AG08395 (cell line): ENCODE measurements around the gene MCTP2.
"Not testable (repeated sequence)": the region's sequence is repeated elsewhere in the genome, so short reads cannot be mapped to it uniquely, and the experiment has no call there.

Experiments used
- DNase-seq: peaks from one replicate; pipeline ENCODE4 v3.0.0; 2012; ENCODE audit warnings: mixed read lengths, low spot score

Gene MCTP2

DNA sequence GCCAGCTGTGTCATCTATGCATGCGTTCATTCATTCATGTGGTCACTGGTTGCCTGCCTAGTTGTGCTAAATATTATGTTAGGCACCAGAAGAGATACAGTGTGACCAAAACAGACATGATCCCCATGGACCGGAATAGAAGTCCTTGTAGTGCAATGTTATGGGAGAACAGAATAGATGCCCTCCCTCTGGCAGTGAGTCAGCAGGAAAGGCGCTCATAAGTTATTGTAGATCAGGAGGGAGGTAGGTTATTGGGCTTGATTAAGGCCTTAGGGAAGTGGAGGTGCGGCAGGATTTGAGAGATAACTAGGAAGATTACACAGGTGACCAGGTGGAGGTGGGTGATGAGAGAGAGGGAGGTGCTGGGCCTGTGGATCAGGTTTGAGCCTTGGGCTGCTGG, 5.2 kb downstream of the MCTP2 start:
- no peak for DNase-seq

DNA sequence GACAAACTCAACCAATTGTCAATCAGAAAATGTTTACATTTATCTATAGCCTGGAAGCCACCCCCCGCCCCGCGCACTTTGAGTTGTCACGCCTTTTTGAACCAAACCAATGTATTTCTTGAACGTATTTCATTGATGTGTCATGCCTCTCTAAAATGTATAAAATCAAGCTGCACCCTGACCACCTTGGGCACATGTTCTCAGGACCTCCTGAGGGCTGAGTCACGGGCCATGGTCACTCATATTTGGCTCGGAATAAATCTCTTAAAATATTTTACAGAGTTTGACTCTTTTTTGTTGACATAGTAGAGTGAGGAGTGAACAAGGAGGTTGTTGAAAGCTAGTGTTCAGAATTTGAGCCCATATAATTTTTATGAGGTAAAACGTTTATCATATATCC, 6.5 kb downstream of the MCTP2 start:
- no peak for DNase-seq

DNA sequence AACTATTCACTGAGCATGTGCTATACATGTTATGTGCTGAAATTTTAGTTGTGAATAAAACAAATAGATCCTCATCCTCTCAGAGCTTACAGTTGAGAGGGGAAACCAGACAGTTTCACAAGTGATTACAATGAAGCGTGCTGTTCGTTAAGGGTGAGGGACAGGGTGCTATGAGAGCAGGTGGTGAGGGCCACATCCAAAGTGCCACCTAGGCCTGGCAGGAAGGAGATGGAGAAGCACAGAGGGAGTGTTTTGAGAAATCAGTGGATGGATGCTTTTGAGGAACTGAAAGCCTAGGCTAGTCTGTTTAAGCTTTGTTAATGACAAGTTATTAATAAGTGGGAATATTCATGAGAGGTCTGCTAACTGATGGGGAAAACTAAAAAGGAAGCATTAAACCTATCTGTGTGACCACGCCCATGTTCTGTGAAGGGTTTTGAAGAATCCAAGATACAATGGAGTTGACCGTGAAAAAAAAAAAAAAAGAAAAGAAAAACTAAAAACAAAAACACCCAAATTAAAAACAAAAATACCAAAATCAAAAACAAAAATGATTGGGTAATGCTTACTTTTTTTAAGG, 7.3 kb downstream of the MCTP2 start:
- DNase-seq, result no peak

DNA sequence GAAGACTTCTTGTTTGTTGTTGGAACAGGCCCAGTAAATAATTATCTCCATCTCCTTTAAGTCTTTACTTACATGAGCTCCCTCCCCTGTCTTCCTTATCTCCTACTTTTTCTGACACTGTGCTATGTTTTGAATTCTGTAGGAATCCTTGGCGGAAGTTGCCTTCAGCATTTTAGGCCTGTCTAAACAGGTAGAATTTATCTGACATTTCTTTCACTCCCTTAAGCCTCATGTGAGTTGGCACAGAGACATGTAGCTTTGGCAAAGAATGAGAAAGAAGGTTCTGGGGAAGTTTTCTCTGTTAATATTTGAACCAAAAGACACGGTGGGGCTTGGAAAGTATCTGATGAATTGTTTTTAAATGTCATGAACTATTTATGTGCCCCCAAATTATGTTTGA, 8.1 kb downstream of the MCTP2 start:
- no peak for DNase-seq

DNA sequence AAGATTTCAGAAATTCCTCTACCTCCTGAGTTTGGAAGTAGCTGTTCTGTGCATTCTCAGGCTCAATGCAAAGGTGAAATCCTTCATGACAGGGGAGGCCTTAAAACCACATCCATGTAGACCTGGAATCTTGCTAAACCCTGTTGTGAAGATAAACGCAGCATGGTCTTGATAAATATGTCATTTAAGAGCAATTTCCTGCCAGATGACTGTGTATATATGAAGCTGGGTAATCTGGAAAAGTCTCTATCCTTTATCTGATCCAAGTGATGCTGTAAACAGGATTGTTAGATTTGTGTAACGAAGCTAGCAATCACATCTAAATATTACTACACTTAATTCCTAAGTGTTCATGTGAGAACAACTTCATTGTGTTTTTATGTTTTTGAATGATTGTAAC, 9.1 kb downstream of the MCTP2 start:
- DNase-seq, result no peak

DNA sequence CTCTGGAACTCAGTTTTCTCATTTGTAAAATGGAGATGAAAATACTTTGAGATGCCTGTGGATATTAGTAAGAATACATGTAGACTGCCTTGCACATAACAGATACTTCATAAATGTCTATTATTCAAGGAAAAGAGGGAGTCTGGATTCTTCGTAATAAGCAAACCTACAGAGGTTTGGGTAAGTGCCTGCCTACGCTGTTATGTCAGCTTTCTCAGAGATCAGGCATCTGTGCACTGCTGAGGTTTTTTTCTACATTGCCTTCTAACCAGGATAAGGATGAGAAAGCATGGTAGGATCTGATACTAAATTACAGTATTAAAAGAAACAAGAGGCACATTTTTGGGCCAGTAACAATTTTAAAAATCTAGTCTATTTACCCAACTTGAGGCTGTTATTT, 10.9 kb downstream of the MCTP2 start:
- DNase-seq, result no peak

DNA sequence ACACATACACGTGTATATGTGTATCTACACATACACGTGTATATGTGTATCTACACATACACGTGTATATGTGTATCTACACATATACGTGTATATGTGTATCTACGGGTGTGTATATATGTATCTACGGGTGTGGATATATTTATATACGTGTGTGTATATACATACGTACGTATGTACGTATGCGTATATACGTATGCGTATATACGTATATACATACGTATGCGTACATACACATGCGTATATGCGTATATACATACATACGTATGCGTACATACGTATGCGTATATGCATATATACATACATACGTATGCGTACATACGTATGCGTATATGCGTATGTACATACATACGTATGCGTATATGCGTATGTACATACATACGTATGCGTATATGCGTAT, 11.6 kb downstream of the MCTP2 start:
- DNase-seq, result not testable (repeated sequence)

DNA sequence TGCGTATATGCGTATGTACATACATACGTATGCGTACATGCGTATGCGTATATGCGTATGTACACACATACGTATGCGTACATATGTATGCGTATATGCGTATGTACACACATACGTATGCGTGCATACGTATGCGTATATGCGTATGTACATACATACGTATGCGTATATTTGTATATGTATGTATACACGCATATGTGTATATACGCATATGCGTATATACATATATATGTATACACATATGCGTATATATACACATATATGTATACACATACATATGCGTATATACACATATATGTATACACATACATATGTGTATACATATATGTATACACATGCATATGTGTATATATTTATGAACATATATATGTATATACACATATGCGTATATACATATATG, 12.1 kb downstream of the MCTP2 start:
- DNase-seq, result no peak

DNA sequence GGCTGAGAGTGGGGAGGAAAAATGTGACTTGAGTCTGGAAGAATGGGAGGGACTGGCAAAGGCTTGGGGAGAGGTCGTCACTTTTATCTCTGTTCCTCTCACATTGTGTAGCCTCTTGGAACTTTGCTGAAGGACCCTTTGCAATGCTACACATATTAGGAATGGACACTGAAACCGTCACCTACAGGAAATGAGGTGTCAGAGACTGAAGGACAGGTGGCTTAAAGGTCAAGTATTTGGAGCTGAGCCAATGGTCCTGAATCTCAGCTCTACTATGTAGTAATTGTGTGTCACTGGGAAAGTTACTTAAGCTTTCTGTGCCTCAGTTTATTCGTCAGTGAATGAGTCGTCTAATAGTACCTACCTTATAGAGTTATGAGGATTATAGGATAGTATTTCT, 14.7 kb downstream of the MCTP2 start:
- DNase-seq, result no peak

DNA sequence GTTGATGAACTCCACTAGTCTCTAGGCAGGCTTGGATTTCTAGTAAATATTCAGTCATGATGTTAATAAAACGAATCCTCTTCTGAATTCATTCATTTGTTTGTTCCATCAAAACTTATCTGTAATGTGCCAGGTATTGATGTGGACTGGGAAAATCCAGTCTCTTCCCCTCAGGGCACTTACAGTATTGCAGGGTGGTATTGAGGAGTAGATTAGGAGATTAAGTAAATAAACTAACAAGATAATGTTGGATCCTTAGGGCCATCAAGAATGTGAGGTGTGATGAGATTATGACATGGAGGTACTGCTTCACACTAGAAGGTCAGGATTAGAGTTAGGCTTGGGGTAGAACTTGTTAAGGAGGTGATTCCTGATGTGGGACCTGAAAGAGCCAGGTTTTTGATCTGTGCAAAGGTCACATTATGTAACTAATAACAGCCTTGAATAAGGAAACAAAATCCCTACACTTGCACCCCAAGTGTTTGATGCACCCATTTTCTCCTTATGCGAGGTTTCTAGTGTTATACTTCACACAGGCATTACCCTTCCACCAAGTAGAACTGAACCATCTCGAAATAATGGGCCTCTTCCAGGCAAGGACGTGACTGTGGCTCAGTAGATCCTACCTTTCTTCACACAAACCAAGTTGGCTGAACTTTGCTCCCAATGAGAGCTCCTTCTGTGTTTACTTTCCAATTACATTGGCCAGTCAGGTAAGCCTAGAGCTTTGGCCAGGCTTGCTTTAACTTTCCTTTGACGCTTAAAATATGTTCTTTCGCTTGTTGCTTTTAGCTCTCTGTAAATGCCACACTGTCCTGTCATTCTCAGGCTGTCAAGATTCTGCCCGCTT, 16.7 kb downstream of the MCTP2 start:
- DNase-seq, result no peak

DNA sequence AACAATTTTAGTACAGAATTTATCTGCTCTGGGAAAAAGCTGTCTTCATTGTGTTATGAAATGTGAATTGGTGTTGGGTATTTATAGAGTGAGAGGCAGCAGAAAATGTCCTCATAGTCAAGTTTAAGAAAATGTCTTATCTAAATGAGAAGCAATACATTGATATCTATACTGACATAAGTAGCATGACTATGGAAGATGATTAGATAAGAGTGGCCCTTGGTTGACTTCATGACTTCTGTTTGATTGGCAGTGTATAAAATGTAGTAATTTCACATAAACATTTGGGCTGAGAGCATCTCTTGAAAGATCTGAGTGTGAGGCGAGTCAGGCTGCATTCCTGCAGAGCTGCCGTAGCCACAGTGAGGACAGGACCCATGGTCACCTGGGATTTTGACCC, 19.4 kb downstream of the MCTP2 start:
- DNase-seq, result no peak

DNA sequence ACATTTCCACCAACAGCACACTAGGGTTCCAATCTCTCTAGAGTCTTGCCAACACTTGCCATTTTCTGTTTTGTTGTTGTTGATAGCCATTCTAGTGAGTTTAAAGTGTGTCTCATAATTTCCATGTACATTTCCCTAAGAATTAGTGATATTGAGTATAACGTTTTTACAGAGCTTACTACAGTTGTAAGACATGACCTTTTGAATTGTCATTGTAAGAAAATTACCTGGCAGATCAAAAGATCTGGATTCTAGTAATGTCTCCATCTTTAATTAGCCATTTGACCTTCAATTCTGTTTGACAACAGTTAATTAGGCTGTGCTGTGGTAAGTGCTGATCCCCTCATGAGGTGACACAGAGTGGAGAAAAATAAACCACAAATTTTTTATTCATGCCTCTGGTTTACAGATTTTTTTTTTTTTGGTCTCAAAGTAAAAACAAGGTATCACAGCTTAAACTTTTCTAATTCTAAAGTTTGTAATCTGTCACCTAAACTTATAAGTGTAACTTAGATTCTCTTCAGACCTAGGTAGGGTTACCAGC, 20.9 kb downstream of the MCTP2 start:
- no peak for DNase-seq

DNA sequence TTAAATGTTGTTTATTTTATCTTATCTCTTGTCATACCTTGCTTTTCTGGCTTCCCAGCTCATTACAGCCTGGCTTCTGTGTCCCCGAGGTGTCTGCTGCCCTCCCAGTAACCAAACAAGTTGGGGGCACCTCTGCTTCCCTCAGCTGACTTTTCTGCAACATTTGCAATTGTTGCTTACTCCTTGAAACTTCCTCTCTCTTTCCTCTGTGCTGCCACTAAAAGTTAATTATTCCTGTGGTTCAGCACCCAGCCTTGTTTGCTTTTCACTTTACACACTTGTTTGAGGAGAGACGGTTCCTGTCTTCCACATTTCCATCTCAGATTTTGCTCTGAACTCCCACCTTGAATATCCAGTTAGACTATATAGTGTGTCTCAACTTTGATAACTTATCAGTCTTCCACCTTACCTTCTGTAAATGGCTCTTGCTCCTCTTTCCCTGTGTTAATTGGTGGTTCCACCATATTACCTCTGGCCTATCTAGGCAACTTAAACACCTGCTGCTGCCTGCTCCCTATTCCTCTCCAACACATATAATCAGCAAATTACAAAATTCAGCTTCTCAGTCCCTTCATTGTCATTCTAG, 21.6 kb downstream of the MCTP2 start:
- DNase-seq, result no peak

DNA sequence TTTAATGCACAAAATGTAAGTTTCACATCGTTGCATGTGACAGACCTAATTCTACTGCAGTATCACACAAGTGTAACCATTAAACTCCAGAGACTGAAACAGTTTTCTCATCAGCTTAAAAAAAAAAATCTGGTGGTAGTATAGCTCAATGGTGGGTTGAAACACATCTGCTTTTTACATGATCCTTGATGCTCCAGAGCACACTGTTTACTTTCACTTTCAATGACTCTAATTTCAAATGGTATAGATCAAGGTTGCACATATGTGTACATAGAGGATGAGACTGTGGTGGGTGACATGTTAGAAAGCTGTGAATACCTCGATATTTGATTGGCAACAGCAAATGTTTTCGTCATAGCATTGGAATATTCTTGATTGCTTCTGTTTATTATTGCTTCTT, 22.4 kb downstream of the MCTP2 start:
- no peak for DNase-seq

DNA sequence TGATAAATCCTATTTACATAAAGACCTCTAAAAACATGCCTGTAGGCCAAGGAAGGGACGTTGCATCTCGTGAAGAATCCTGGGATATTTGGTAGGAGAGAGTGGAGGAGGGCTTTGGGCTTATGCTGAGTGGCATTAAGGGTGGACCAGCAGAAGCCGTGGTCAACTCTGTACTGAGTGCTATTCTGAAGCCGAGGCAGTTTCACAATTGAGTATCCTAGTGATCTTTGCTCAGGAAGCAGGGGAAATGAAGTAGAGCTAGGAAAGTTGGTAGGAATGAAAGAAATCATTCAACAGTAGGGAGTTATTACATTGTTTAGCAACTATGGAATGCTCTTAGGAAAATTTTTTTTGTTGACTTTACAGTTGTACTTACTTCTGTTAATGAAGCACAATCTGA, 24.2 kb downstream of the MCTP2 start:
- DNase-seq, result no peak

DNA sequence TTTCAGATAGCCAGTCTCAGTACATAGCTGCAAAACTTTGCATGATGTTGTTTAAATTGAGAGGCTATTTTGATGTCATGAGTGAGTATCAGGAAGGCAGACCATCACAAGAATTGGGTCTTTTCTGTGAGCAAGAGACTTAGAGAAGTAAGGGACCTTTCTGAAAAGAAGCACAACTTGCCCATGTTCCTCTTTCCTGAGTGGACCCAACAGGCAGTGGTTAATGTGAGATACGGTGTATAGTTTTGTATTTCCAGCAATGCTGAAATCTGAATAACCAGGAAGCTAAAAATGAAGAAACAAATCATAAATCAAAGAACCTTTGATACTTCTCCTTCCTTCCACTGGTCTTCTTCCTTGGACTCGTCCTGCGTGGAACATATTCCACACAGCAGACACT, 25.1 kb downstream of the MCTP2 start:
- DNase-seq, result no peak

DNA sequence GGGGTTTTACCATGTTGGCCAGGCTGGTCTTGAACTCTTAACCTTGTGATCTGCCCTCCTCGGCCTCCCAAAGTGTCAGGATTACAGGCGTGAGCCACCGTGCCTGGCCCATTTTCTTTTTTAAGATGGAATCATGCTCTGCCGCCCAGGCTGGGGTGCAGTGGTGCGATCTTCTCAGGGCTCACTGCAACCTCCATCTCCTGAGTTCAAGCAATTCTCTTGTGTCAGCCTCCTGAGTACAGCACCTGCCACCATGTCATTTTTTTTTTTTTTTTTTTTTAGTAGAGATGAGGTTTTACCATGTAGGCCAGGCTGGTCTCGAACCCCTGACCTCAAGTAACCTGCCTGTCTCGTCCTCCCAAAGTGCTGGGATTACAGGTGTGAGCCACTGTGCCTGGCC, 26.4 kb downstream of the MCTP2 start:
- DNase-seq, result not testable (repeated sequence)

DNA sequence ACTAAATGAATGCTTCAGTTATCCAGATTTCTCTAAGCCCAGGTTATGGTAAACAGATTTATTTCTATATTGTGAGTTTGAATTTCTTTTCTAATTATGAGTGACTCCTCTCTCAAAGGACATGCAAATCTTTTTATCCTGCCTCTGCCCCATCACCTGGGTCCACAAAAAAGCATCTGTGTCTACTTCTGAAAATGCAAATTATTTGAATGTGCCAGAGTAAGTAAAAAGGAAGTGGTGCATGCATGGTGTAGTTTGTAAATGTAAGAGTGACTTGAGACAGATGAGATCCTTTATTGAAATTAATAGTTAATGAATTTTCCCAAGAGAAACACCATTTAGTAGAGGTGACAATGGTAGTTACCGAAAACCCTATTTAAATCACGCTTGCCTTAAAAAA, 26.9 kb downstream of the MCTP2 start:
- no peak for DNase-seq

DNA sequence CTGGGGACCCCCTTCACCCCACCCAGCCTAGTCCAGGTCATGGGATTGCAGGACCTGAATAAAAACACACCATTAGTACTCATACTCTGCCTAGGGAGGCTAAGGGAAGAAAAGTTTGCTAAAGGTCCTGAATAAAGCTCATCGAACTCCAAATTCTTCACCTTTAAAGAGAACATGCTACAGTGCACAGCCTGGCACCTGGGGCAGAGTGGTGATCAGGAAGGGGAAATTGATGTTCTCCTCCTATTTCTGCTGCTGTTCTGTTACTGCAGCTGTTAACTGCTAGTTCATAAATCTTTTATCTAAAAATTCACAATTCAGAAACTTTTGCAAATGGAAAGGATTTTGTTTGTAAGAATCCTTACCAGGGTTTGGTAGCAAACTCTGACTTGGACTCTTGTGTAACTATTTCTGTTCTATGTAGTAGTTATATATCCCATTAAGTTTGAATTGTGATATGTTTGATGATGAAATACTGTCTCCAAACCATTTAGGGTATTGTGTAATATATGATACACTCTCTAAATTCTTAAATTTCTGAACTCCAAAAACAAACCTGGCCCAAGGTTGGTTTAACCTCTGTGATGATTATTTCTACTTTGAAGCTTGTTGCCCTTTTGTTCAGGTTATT, 27.9 kb downstream of the MCTP2 start:
- DNase-seq, result no peak

DNA sequence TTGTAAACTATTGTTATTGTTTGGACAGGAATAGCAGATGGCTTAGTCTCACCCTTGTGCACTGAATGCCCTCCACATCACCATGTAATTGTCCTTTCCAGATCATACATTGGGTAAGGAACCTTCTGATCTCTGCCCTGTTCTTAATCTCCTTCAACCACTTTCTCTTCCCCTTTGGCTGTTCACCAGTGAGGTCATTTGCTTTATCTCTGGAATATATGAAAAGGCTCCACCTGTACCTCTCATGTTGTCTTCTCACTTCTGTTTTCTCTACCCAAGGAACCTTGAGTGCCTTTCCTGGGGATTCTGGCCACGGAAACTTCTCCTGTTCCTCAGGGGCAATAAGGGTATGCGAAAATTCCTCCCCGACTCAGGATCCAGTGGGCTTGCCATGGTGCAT, 28.5 kb downstream of the MCTP2 start:
- DNase-seq, result no peak

DNA sequence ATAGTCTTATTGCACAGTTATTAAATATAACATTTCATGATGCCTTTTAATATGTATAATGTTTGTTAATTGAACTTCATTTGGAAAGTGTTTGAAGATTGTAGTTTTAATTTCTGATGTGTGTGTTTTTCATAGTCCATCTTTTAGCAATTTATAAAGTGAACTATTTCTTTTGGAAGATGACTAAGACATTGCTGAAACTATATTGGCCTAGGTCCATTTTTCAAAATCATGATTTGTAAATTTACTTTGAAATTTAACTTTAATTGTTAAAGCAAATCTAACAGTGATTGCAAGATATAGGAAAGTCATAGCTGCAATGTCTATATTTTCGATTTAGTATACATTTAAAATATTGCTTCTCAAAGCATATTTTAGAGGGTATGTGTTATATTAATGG, 30.8 kb downstream of the MCTP2 start:
- no peak for DNase-seq

DNA sequence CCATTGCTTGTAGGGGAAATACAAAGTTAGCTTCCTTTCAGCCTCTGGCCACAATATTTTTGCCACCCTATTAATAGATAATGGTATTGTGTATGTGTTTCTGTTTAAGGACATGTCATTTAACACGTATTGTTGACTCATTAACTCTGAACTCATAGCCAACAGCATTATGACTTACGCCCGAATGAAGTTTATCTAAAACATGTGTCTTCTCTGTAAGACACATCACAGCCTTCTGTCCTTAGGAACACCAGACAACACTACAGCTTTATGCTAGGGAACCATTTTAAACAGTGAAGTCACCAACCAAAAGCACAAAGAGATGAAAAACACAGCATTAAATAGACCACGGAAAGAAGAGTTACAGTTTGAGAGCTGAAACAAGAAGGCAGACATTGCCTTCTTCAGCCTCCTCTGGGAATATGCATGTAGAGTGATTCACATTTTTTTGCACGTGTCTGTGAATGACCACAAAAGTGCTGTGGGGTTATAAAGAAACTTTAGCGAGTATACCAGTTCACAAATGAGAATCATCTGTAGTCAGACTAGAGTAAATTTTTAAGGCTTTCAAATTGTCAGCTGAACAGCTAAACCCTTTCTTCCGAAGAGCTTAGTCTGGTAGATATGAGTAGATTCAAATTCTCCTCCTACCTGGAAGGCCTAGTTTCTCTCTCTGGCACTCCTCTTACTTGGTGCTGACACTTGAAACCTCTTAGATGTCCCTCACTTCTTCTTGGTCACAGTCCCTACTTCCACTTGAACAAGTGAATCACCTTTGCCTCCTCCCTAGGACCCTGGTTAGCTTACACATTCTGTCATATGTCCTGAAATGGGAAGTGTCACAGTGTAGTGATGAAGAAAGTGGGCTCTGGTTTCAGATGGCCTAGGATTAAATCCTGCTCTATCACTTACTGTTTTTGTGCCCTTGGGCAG, 32.2 kb downstream of the MCTP2 start:
- peak; percentile 47 for DNase-seq
